GM13976 (cell line): ENCODE results near the gene RCN1.
A peak's percentile ranks its signal among the peaks of the same experiment; 100 is the strongest.

ENCODE experiments used
- DNase-seq: peaks from one replicate; pipeline ENCODE4 v3.0.0; 2012; ENCODE audit warnings: low spot score
- in situ Hi-C: fragments of 300-500 bp; cut with MboI; formaldehyde crosslinking; loops from one replicate; pipeline ENCODE4 v1.12.0; 2022; ENCODE audit warnings: low sequenced_read_pairs, mixed read lengths, inconsistent platforms; ENCODE audit not compliant: unreplicated experiment
- TF ChIP-seq, protein P1 (sequence below): IDR thresholded peaks from 2 replicates; pipeline ENCODE4 v1.5.1; 2012; ENCODE audit warnings: borderline replicate concordance, mild to moderate bottlenecking; ENCODE audit not compliant: insufficient read depth; ENCODE audit errors: extremely low read depth, missing control alignments, control extremely low read depth

The RCN1 gene

DNA sequence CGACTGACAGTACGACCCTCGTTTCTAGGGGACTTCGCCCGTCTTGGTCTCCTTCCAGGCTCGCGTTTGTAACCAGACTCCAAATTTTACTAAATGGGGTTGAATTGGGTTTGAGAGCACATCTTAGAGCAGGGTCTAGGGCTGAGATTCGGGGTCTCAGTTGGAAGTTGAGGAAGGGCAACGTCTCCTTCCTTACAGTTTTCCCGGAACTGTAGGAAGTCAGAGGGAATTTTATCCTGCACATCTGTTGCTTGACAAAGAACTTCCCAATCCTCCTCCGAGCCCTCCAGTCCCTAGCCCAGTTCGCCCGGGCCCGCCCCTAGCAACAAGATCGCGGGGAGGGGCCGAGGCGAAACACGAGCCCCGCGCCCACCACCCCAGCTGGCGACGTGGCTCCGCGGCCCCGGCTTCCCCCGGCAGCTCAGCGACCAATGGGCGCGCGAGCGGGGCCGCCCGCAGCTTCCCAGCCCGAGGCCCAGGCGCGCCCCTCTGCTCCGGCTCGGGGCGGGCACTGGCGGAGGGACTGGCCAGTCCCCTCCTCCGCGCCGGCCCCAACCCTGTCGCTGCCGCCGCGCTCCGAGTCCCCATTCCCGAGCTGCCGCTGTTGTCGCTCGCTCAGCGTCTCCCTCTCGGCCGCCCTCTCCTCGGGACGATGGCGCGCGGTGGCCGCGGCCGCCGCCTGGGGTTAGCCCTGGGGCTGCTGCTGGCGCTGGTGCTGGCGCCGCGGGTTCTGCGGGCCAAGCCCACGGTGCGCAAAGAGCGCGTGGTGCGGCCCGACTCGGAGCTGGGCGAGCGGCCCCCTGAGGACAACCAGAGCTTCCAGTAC is at the start of gene RCN1:
TSS of gene RCN1 (plus strand) at position 530 of the 826 bp plus-strand sequence. CDS start at position 653, 123 bp downstream.
- in situ Hi-C loops: no loop called here
- peak; percentile 86 for DNase-seq
- TF ChIP-seq, protein P1, sequence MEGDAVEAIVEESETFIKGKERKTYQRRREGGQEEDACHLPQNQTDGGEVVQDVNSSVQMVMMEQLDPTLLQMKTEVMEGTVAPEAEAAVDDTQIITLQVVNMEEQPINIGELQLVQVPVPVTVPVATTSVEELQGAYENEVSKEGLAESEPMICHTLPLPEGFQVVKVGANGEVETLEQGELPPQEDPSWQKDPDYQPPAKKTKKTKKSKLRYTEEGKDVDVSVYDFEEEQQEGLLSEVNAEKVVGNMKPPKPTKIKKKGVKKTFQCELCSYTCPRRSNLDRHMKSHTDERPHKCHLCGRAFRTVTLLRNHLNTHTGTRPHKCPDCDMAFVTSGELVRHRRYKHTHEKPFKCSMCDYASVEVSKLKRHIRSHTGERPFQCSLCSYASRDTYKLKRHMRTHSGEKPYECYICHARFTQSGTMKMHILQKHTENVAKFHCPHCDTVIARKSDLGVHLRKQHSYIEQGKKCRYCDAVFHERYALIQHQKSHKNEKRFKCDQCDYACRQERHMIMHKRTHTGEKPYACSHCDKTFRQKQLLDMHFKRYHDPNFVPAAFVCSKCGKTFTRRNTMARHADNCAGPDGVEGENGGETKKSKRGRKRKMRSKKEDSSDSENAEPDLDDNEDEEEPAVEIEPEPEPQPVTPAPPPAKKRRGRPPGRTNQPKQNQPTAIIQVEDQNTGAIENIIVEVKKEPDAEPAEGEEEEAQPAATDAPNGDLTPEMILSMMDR: no peak

DNA sequence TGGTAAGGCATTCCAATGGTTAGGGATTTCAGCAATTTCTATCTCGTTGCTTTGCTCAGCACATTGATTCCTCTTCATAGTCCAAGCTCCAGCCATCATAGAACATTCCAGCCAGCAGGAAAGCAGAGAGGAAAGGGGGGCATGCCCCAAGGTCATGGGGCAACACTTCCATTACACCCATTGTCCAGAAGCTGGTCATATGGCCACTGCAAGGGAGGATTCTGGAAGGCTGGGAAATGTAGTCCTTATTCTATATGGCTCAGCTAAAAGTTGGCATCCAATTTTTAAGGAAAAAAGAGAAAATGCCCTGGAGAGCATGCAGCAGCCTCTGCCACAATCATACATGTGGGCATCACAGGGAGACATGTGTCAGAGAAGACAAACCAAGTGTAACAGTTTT is 47.1 kb upstream of the RCN1 start:
- TF ChIP-seq, protein P1: no peak
- no peak for DNase-seq
- in situ Hi-C loops: no loop called here

DNA sequence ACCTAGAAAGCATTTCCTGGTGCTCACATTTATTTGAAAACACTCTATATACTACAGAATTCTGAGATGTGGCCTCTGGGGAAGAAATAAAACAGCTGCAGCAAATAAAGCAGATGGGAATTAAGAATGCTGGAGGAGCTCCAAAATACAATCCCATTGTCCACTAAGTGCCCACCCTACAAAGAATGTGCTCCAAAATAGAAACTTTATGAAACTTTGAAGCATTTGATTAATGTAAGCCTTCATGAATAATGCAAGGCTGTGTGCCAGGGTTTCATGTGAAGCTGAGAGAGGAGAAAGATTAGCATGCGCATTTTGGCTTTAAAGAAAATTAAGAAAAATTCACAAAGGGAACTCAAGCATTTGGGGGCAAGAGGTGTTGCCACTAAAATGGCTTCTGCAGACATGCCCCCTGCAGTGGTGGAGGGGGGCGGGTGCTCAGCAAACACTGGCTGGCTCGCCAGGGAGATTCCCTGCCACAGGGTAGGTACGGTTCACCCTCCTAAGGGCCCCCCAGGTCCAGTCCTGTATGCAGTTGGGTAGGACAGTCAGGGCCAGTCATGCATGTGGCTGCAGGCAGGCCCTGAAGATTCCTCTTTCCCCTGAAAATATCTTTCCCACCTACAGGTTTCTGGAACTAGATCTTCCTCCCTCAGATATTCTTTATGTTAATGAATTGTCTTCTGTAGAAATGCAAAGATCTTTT is 46.6 kb upstream of the RCN1 start:
- in situ Hi-C loops: no loop called here

DNA sequence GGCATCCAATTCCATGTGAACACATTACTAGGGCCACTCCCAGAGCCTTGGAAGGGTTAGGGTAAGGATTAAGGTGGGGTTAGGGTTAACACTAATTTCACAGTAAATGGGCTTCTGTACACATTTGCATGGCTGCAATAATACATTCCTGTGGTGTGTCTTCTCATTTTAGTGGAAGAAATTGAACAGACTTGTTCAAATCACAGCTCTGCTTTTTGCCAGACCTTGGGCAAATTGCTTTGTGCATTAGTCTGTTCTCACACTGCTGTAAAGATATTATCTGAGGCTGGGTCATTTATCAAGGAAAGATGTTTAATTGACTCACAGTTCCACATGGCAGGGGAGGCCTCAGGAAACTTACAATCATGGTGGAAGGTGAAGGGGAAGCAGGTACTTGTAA is 45.4 kb upstream of the RCN1 start:
- TF ChIP-seq, protein P1: no peak
- in situ Hi-C loops: no loop called here
- no peak for DNase-seq

More for the DNA sequence above, 46.6 kb upstream of the RCN1 start:
- no peak for DNase-seq
- TF ChIP-seq, protein P1: no peak

DNA sequence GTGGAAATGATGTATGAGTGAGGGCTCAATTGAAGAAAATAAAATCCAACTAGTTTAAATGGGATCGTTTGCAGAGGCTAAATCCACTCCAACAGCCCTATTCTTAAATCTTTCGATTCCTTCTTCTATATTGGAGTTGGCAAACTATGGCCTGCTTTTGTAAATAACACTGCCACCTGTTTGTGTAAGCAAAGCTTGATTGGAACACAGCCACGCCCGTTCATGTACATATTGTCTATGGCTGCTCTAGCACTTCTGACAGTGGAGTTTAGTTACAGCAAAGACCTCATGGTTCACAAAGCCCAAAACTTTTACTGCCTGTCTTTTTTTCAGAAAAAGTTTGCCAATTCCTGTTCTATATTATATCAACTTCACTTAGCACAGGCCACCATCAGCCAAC is 40.6 kb upstream of the RCN1 start:
- in situ Hi-C loops: loop anchor here (5.0 kb wide), 1 partner anchor 122 kb away; no protein-coding TSS in a partner anchor
- TF ChIP-seq, protein P1: no peak
- DNase-seq: no peak

DNA sequence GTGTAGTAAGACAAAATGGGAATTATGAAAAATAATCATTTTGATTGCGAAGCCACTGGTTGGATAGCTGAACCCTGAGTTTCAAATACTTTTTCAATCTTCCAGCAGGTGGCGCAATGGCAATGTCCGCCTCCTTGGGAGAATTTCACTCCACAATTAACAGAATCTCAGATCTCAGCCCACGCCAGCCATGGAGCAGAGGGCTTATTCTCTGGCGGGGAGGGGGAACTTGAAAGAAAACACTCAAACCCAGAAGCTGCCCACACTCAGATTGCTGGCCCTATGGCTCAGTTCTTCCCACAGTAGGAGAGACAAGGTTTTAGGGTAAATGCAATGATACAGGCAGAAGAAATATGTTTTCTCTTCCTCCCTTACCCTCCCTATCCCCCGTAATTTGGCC is 38.7 kb upstream of the RCN1 start:
- in situ Hi-C loops: loop anchor here (5.0 kb wide), 1 partner anchor 120 kb away; no protein-coding TSS in a partner anchor
- TF ChIP-seq, protein P1: peak; percentile 61
- peak; percentile 46 for DNase-seq
